GM18498 (cell line): ENCODE data around the gene PTPN13.
"Not testable (repeated sequence)": the region's sequence is repeated elsewhere in the genome, so short reads cannot be mapped to it uniquely, and the experiment has no call there.

Experiments
- ATAC-seq: cut with Tn5 transposase; IDR thresholded peaks from one replicate; pipeline ENCODE4 v1.9.1; 2021; ENCODE audit warnings: mild to moderate bottlenecking, moderate library complexity; ENCODE audit not compliant: unreplicated experiment

PTPN13 gene

GRCh38 chr4:86641516-86642090 lies 47.5 kb downstream of the PTPN13 start:
- ATAC-seq, result no peak

- ATAC-seq, result no peak
Measured at GRCh38 chr4:86644892-86645291, 50.8 kb downstream of the PTPN13 start.

- no peak for ATAC-seq
Measured at GRCh38 chr4:86652332-86652932, 58.3 kb downstream of the PTPN13 start.

DNA sequence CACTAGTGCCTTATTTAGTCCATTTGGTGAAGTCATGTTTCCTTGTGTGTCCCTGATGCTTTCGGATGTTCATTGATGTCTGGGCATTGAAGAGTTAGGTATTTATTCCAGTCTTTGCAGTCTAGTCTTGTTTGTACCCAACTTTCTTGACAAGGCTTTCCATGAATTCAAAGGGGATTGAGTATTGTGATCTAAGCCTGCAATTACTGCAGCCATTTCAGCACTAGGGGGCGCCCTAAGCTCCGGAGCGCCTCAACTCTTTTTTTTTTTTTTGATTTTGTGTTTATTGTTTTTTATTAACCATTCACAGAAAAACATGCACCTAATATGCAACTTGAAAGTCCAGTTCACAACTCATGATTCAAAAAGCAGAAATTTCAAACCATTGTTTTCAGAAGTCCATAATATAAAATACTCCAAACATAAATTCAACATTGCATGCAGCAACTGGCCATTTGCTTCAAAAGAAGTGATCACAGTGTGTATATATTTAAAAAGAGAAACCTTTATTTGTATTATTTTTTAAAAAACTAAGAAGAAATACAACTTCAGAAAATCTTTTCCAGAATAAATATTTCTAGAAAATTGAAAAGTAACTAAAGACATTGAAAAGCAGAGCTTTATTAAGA lies 59.2 kb downstream of the PTPN13 start:
- ATAC-seq, result no peak

- ATAC-seq, result not testable (repeated sequence)
Measured at GRCh38 chr4:86656781-86657180, 62.7 kb downstream of the PTPN13 start.

GRCh38 chr4:86657382-86657781 lies 63.3 kb downstream of the PTPN13 start:
- no peak for ATAC-seq

DNA sequence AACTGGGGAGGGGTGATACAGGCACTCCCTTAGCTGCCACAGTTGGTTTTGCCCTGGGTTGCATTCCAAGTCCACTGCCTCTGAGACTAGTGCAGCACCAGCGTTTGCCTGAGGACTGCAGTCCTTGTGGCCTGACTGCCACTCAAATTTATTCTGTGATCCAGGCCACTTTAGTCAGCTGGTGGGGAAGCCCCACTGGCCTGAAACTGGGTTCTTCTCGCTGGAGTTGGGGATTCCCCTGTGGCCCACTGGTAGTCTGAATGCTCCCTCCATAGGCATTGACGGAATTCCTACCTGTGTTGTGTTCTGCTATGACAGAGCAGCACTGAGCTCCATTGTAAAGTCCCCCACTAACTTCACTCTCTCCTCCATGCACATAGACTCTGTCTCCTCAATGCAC lies 63.8 kb downstream of the PTPN13 start:
- peak; percentile 54 for ATAC-seq

DNA sequence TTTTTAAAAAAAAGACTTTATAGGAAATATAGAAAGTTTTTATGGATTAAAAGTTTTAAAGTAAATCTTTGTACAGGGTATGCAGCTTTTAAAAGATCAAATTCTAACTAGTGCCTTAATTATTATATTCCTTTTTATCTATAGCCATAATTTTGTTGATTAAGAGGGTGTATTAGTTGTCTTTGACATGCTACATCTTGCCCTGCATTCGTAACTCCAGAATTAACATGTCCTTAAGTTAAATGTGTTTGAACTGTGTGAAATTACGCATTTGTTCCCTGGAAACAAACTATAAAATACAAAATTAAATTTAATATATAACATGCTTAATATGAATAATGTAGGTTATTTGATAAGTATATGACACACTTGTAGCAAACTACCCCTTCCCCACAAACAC lies 66.3 kb downstream of the PTPN13 start:
- no peak for ATAC-seq

DNA sequence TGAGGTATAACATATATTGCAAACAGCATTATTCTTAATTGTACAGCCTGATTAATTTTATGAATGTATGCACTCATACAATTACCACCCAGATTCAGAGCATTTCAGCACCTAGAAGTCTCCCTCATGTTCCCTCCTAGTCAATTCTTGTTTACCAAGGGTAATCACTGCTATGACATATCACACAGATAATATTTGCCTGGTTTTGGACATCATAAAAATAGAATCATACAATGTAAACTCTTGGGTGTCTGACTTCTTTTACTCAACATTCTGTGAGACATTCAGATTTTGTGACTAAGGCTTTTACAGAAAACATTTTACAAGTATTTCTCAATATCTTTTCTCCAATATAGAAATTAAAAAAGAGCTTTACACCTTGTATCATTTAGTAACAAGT lies 66.9 kb downstream of the PTPN13 start:
- no peak for ATAC-seq

DNA sequence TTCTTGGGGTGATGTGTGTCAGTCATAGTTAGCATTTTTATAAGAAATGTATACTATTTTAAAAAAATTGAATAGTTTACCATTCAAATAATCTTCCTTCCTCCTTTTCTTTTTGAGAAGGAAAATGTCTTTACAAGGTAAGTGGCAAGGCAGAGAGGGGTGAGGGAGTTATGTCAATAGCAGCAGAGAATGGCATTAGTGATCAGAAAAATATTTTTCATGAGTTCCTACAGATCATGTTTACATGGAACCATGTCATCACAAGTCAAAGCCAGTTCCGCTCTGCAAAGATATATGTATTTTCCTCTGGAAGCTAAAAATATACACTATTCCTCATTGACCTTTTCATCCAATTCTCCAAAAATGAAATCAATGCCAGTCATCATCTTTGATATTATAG lies 67.3 kb downstream of the PTPN13 start:
- no peak for ATAC-seq

GRCh38 chr4:86664959-86665358 lies 70.8 kb downstream of the PTPN13 start:
- ATAC-seq, result no peak

- ATAC-seq, result no peak
Measured at GRCh38 chr4:86670298-86670697, 76.2 kb downstream of the PTPN13 start.

DNA sequence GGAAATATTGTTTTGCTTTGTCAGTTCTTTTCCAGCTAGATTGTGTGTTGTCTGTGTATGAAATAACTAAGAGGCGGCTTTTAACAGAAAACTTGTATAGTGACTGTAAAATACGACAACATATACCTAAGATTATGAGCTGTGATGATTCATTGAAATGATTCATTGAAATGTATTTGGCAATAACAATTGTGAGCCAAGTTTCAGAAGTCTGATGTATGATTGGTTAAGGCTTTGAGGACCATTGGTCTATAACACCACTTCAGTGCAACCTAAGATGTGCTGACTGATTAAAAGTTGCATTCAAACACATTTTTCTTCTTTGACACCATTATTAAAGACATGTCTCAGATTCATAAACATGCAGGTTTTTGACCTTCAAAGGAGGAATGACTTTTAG lies 76.6 kb downstream of the PTPN13 start:
- ATAC-seq, result no peak

GRCh38 chr4:86675548-86675947 lies 81.4 kb downstream of the PTPN13 start:
- ATAC-seq, result no peak

GRCh38 chr4:86678796-86679195 lies 84.7 kb downstream of the PTPN13 start:
- ATAC-seq, result no peak

DNA sequence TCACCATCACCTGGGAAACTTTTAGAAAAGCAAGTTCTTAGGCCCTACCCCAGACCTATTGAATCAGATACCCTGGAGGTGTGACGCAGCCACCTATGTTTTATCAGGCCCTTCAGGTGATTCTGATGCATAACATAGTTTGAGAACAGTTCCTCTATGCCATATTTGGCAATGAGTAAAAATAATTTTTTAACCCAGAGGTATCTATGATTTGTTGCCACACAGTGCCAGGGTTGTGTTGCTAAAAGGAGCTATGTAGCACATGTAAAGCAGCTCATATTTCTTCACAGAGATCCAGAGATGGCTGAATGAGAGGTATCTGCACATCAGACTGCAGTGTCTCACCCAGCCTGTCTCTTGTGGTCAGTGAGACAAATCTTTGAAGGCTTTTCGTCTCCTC lies 85.3 kb downstream of the PTPN13 start:
- ATAC-seq, result no peak

DNA sequence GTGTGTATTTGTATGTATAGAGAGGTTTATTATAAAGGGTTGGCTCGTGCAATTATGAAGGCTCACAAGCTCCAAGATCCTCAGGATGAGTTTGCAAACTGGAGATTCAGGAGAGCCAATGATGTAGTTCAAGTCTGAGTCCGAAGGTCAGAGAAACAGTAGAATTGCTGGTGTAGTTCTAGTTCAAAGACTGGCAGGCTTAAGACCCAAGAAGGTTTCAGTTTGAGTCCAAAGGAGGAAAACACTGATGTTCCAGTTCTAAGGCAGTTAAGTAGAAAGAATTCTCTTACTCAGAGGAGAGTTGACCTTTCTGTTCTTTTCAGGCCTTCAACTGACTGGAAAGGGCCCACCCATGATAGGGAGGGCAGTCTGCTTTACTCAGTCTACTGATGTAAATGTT lies 89.1 kb downstream of the PTPN13 start:
- ATAC-seq, result no peak

DNA sequence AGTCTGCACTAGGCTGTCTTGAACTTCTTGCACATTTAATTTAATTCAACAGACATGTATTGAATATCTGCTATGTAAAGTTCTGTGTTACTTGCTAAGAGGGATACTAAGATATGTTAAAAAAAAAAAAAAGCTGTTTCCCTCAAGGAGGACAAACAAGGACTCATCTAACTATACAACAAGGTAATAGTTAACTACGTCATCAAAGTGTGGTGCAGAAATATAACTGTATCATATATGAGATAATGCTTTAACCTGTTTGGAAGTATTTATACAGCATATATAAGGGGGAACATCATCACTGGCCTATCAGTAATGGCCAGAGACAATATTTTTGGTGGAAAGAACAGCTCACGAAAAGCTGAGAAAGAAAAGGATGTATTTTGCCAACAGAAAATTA lies 89.9 kb downstream of the PTPN13 start:
- no peak for ATAC-seq

DNA sequence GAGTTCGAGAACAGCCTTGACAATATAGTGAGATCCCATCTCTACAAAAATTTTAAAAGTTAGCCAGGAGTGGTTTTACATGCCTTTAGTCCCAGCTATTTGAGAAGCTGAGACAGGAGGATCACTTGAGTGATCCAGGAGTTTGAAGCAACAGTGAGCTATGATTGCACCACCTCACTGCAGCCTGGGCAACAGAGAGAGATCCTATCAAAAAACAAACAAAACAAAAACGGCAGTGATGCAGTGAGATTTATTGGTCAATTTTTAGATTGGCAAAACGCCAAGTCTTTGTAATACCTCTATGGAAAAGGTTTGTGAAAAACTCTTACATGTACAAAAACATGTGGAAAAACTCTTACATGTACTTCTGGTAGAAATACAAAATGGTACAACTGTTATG lies 91.3 kb downstream of the PTPN13 start:
- no peak for ATAC-seq

DNA sequence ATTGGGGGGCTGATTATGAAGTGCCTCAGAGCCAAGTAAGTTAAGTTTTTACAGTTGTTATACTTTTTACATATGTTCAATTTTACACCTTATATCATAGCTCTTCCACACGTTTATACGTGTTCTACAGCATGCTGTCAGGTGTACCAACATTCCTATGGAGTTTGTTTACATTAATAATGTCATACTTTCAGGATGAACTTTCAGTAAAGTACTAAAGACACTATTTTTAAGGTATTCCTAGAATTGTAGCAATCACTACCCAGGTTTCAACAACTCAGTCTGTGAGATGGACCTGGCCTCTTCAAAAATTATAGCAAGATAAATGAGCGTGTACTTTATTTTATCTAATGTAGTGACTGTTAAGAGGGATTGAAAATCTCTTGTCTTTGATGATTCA lies 92.6 kb downstream of the PTPN13 start:
- no peak for ATAC-seq

GRCh38 chr4:86688026-86688425 lies 93.9 kb downstream of the PTPN13 start:
- no peak for ATAC-seq

DNA sequence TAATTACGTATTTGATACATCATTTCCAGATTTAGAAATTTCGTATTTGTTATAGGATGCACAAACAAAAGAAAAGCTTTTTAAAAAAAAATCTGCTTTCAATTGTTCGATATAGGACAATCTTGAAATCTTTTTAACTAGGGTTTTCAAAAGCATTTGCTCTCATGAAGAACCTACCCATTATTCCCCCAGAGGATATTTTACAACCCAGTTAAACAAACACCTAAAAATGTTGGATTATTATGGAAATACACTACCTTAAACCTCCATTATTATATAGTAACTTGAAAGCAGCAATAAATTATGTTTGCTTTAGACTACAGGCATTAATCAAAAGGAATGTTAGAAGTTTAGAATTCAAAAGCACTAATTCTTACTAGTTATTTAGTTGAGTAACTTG lies 110.5 kb downstream of the PTPN13 start:
- no peak for ATAC-seq
